HG03342 (cell line): ENCODE measurements around the gene SMIM35.

ENCODE experiments used
- ATAC-seq: cut with Tn5 transposase; IDR thresholded peaks from one replicate; pipeline ENCODE4 v1.9.1; 2021; ENCODE audit warnings: mild to moderate bottlenecking, moderate library complexity; ENCODE audit not compliant: unreplicated experiment

SMIM35 gene

DNA sequence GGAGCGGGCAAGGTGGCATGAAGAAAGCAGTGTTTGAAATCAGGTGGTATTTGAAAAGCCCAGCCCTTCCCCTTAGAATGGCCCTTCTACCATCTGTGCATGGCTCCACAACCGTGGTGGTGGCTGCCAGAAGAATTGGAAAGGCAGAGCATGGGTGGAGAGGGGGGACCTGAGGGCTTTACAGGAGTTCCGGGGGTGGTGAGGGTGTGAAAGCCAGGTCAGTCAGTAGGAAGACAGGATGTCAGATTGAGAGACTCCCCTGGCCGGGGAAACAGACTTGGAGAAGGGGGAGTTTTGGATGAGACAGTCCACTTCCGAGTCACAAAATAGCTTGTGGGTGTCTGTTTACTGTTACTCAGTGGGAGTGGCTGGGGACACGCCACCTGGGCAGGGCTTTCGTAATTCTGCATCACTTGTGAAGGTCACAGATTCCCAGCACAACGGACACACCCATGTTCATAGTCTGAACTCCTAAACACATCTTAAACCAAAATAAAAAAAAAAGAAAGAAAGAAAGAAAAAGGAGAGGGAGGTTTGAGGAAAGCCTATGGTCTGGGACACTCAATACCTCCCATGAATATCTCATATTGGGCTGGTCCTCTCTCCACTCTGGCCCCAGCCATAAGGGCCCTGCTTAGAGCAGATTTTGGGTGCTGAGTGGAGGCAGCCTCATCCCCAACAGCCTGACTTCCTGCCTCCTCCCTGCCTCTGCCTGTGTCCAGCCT, 24.4 kb upstream of the SMIM35 start:
- no peak for ATAC-seq

DNA sequence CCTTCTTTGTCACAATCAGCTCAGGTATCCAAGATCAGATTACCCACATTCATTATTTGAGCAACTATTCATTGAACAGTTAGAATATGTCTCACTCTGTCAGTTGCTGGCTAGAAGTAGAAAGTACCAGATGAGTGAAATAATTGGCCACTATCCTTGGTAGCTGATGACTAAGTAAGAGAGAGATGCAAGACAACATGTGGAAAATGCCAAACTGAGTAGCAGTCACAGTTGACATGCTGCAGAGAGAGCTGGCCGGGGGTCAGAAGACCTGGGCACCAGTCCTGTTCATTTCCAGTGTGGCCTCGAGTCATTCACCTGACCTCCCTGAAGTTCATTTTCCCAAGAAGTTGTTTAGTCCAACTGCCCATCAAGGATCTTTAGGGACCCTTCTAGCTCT, 22.5 kb upstream of the SMIM35 start:
- ATAC-seq: no peak

DNA sequence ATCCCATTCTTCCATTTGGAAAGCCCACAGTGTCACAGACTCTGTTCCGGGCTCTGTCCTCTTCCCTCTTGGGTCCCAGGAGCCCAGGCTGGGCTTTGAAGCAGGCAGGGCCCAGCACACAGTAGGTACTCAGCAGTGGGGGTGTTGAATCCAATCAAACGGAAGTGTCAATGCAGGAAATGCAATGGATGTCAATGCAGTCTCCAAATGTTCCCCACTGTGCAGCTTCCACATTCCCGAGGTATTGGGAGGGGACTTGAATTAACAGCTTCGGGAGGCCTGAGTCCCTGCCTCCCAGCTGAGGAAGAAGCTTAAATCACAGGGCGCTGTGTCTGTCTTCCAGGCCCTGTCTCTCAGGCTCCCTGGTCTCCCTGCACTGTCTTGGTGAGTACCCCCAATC, 21.8 kb upstream of the SMIM35 start:
- ATAC-seq: no peak

DNA sequence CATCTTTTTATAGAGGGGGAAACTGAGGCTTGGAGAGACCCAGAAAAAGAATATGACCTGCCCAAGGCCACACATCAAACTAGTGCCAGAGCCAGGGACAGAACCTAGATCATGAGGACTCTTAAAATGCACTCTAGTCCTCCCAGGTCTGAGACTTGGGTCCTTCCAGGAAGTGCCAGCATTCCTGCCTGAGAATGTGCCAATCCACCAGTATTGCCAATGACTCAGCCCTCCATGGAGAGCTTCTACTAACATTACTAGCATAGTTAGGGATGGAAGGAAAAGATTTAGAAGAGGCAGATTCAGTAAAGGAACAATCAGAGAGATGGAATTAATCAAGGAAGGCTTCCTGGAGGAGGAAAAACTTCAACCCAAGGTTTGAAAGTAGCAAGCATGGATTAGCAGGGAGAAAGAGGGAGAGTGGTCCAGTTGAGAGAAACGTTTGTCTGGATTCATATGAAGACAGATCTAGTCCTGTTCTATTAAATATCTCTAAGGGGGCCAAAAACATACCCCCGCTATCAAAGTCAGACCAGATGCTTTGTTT, 20.1 kb upstream of the SMIM35 start:
- no peak for ATAC-seq

DNA sequence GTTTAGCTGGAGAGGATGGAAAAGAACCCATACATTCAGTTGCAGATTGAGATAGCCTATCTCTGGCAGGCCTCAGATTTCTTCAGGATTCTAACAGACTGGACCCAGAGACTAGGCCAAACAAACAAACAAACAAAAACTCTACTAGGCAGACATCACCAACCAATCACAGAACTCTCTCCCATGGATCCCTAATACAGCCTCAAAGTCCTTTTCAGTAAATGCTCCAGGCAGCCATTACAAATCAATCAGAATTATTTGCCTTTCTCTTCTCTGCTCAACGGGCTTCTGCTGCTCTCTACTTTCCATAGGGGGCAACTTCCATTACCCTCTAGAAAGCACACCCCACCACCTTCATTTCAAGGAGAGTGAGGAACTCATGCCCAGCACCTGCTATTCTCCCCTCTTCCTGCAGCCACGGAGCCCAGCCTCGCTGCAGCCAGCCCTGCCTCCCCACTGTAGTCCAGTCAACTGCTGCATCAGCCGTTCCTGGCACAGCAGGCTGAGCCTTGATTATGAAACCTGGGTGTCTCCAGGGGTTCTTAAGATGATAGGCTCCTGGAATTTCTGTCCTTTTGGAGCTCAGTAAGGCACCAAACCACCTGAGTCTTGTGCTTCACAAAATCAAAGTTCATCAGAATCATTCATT, 19.0 kb upstream of the SMIM35 start:
- no peak for ATAC-seq

DNA sequence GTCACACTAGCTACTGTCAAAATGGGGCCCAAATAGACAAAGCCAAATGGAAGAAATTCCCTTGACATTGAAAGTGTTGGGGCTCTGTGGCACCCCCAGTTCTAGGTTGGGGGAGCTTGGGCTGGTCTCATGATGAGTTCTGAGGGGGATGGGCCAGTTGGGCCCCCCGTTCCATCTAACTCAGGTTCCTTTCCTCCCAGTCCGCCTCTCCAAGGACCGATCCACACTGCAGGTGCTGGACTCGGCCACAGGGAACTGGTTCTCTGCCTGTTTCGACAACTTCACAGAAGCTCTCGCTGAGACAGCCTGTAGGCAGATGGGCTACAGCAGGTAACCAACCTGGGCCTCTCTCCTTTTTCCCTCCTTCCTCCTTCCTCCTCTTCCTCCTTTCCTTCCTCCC, 17.7 kb upstream of the SMIM35 start:
- ATAC-seq: no peak

DNA sequence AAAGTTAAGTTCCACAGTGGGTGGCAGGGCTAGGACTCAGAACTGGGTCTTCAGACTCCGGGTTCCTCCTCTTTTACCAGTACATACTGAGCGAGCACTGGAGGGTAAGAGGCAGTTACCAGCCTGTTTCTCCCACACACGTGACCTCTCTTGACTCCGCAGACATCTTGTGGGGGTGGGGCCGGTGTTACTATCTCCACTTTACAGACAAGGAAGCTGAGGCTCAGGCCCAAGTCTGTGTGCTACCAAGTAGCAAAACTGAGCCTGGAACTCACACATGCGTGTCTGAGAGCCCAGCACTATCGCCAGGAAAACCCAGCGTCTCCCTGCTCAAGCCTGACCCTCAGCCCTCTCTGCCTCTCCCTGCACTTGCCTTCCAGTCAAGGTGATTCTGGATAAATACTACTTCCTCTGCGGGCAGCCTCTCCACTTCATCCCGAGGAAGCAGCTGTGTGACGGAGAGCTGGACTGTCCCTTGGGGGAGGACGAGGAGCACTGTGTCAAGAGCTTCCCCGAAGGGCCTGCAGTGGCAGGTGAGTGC, 16.0 kb upstream of the SMIM35 start:
- ATAC-seq: no peak

DNA sequence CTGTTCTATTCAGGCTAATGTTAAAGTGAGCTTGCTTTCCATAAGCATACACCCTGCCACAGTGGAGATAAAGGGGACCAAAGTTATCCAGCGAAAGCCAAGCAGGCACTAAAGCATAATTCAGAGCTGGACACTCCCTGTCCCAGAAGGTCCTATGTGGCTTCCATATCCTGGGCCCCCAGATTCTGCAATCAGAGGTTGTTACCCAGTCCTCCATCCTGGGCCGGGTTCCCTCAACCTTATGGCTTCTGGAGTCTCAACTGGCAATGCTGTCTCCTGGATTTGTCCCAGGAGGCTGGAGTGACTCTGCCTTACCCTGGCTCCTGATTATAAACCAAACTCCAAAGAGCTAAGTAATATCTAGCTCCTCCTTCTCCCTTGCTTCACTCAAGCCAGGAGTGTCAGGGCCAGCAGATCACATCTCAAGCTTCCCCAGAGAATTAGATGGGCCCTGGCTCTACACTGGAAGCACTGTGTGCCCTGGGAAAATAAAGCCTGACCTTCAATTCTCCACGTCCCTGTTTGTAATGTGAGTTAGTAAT, 14.0 kb upstream of the SMIM35 start:
- ATAC-seq: no peak

DNA sequence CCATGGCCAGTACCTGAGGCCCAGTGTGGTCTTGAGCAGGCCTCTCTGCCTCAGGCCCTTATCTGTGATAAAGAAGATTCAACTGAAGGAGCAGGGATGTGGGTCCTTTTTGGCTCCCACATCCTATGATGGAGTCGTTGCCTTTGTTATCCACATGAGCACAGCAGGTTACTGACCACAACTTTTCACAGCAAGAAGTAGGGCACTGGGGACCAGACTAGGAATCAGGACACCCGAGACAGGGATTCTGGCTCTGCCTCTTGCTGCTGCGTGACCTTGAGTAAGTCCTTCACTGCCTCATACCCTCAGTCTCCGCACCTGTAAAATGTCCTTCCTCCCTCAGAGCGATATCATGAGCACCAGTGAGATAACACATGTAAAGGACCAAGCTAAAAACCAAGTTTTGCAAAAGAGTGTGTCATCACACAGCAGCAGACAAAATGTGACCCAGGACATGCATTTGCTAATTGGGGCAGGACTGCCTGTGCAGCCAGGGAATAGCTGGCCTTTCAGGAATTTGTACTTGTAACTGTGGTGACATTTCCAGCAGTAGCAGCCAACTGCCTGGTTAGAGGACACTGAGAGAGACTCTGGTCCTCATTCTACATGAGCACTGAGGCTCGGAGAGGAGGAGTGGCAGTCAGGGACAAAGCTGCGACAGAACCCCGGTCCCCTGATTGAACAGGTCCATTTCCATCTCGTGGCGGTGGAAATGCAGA, 13.2 kb upstream of the SMIM35 start:
- ATAC-seq: no peak

DNA sequence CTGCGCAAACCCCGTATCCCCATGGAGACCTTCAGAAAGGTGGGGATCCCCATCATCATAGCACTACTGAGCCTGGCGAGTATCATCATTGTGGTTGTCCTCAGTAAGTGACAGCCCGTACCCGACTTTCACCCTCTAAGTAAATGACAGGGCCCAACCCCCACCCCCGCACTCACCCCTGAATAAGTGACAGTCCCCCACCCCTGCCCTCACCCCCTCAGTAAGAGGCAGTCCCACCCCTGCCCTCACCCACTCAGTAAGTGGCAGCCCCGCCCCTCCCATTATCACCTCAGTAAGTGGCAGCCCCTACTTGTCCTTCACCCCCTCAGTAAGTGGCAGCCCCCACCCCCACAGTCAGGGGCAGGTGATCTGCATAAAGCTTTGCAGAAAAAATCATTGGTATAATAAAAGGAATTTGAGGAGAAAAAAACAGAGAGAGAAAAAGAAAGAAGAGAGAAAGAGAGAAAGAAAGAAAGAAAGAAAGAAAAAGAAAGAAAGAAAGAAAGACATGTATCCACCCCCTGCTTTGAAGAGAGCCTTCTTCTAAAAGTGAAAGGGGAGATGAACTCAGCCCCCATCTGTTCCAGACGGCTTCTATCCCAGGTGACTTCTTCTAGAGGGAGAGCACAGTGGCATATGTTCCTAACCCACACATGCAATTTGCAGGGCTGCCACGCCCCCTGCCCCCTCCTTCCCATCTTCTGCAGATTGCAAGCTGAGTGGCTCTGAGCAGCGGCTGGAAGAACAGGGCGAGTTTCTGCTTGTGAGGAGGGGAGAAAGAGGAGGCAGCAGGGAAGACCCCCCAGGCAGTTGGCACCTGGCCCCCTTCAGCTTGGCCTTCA, 12.5 kb upstream of the SMIM35 start:
- no peak for ATAC-seq

DNA sequence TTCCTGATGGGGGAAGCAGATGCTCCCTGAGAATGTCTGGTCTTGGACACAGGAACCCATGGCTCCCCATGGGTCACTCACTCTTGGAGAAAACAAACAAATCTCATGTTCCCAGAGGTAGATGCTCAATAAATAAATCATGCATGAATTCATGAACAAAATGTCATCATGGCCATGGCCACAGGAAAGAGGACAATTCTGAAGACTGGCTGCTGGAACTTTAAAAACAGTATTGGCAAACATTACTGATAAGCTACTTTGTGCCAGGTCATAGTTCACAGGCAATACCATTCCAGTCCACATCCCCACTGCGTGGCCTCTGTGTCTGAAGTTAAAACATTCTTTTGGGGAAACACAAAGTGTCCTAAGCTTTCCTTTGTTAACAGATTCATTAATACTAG, 9.2 kb upstream of the SMIM35 start:
- ATAC-seq: no peak

DNA sequence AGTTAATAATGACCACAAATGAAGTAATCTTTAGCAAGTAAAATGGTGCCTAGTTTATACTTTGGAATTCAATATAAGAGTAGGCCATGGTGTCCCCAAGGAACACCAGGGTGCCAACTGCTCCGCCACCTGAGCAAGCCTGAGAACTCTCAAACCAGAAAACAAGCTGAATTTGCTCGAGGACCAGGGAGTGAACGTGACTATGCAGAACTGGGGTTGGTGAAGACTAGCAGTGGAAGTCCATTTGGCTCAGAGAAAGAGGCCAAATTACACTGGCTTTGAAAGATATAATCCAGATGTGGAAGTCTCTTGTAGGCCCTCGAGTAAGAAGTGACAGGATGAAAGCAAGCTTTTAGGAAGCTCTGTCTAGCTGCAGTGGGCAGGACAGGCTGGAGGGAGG, 8.7 kb upstream of the SMIM35 start:
- ATAC-seq: no peak

DNA sequence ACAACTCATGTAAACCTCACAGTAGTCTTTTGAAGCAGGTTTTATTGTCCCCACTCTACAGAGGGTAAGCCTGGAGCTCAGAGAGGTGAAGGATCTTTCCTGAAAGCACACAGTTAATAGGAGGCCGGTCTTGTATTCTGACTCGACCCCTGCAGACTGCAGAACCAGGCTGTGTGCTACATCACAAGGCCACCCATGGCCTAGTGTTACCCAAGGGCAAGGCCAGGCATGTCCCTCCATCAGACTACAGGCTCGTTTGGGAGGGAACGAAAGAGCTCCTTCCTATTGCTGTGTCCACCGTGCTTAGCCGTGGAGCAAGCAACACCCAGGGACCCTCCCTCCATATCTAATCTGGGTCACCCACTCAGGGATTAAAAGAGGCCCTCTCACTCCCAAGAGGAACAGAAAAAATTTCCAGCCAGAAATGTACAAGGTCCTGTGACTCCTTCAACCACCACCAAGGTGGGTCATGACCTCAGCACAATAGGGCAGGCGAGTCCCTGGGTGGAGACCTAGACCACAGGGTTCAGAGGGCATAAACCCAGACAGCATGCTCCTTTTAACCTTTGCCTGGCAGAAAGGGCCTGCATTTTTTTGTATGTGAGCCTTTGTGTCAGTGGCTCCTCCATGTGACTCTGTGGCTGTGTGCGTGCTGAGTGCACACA, 6.3 kb upstream of the SMIM35 start:
- ATAC-seq: no peak

DNA sequence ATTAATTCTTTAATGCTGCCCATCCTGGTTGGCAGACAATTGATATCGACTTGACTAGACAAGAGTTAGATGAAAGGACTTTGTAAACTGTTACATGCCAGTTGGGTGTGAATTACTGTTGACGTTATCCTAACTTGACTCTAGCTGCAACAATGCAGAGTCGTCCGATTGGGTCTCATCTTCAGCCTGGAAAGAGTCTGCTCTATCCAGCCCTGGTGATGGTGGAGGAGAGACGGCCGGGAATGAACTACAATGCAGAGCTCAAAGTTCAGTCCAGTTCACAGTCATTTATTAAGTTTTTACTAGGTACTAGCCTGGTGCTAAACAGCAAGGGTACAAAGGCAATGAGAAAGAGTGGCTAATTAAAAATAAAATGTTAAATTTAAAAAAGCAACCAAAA, 4.9 kb upstream of the SMIM35 start:
- no peak for ATAC-seq

DNA sequence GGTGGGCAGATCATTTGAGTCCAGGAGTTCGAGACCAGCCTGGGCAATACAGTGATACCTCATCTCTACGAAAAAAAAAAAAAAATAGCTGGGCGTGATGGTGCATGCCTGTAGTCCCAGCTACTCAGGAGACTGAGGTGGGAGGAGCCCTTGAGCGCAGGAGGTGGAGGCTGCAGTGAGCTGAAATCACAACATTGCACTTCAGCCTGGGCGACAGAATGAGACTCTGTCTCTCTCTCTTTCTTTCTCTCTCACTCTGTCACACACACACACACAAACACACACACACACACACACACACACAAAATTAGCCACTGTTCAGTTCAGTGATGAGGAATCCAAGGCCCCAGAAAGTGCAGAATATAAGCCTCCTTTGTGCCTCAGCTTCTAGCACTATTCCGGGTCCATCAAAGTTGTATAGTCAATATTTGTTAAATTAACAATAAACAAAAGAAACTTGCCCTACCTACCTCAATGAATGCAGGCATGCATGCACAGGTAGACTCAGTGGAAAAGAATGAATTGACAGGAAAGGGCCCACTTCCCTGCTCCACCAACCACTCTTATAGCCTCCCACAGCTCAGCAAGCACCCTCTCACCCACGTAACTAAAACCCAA, 3.9 kb upstream of the SMIM35 start:
- no peak for ATAC-seq

DNA sequence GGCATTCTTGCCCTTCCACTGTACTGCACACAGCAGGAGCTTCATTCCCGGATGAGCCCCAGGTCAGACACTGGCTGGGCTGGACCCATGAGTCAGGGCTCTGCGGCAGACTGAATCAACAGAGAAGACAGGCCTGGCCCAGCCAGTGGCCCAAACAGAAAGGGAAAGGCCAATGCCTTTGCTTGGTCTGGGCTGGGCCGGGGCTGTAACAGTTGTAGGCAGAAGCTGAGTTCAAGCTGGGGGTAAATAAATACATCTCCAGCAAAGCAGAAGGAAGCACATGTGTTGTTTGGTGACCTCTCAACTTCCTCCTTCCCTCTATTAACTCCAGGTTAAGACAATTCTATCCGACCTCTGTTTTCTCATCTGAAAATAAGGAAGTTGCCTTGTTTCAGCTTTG, 1.8 kb upstream of the SMIM35 start:
- no peak for ATAC-seq

DNA sequence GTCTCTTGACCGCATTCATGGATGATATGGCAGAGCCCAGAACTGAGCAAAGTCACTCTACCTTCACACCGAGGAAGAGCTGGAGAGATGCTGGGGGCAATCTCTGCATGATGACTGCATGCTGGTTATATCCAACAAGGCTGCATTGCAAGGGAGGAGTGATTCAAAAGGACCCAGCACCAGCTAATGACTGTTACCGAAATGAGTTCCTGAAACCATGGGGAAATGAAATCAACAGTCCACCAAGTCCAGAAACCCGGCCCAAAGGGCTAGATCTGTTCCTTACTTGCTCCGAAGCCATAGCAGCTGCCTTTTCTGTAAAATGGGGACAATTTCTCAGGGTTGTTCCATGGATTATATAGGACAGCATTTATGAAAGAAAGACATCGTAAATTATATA, 1.2 kb upstream of the SMIM35 start:
- no peak for ATAC-seq

DNA sequence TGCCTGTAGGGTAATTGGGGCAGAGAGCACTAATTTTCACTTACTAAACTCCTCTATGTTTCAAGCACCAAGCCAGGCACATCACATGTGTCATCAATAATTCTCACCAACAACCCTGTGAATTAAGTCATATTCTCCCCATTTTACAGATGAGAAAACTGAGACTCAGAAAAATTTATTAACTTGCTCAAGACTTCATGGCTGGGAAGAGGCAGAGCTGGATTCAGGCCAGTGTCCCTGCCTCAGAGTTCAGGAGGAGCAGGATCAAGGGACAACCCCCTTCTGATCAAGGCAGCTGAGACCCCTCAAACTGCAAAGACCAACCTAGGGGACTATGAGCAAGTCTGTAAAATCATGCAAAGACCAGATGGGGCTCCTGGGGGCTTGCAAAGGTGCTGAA, 2.1 kb downstream of the SMIM35 start:
- ATAC-seq: no peak

DNA sequence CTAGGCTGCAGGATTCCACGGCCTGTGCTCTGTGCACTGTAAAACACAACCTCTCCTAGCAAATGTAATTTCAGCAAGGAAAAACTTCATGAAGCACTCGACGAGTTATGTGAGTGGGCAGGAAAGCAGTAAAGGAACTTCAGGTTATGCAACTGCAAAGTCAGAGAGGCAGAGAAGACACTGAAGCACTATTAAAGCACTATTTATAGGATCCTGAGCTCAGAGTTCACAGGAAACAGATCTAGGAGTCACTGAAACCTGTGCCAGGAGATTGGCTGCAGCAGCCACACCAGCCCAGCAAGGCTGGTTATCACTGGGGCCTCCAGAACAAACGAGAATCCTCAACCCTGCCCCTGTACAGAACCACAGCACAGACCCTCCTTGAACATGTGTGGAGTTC, 2.5 kb downstream of the SMIM35 start:
- ATAC-seq: no peak
